SK-N-SH treated with all-trans-retinoic acid at 6 μM for 48 hours (cell line): ENCODE data around the gene USP6NL.

ENCODE experiments used
- ATAC-seq: fragments of 200-7000 bp; cut with Tn5 transposase; 3 replicates; pipeline ENCODE4 v1.9.1; 2020; ENCODE audit warnings: mild to moderate bottlenecking, moderate library complexity
- ARNTL ChIP-seq: fragments of 450-650 bp; formaldehyde crosslinking; IDR thresholded peaks from 2 replicates; pipeline ENCODE4 v1.5.0; 2020; ENCODE audit warnings: low read depth, mild to moderate bottlenecking, moderate library complexity, borderline replicate concordance
- CSDC2 ChIP-seq: fragments of 250-450 bp; sonication (Bioruptor Pico); IDR thresholded peaks from 2 replicates; pipeline ENCODE4 v1.5.0; 2020; ENCODE audit warnings: mild to moderate bottlenecking, moderate library complexity
- ESRRG ChIP-seq: fragments of 250-450 bp; sonication (Bioruptor Pico); IDR thresholded peaks from 2 replicates; pipeline ENCODE4 v1.6.1; 2021; ENCODE audit warnings: mild to moderate bottlenecking
- GLIS3 ChIP-seq: fragments of 250-450 bp; sonication (Bioruptor Pico); IDR thresholded peaks from 2 replicates; pipeline ENCODE4 v1.5.0; 2020; ENCODE audit warnings: mild to moderate bottlenecking, moderate library complexity
- ISL1 ChIP-seq: fragments of 250-450 bp; sonication (Bioruptor Pico); IDR thresholded peaks from 2 replicates; pipeline ENCODE4 v2.1.2; 2022; ENCODE audit warnings: mild to moderate bottlenecking, moderate library complexity
- OSR1 ChIP-seq: fragments of 250-450 bp; sonication (Bioruptor Pico); IDR thresholded peaks from 2 replicates; pipeline ENCODE4 v1.8.0; 2022; ENCODE audit warnings: moderate library complexity, mild to moderate bottlenecking, inconsistent platforms
- PPARA ChIP-seq: fragments of 250-450 bp; sonication (Bioruptor Pico); IDR thresholded peaks from 2 replicates; pipeline ENCODE4 v1.5.0; 2020; ENCODE audit warnings: mild to moderate bottlenecking, borderline replicate concordance
- RARB ChIP-seq: fragments of 250-450 bp; sonication (Bioruptor Pico); IDR thresholded peaks from 2 replicates; pipeline ENCODE4 v1.8.0; 2021; ENCODE audit warnings: mild to moderate bottlenecking, moderate library complexity
- SNAI2 ChIP-seq: fragments of 250-450 bp; sonication (Bioruptor Pico); IDR thresholded peaks from 2 replicates; pipeline ENCODE4 v1.5.0; 2020; ENCODE audit warnings: mild to moderate bottlenecking, moderate library complexity
- TCF4 ChIP-seq: fragments of 250-450 bp; sonication (Bioruptor Pico); IDR thresholded peaks from 2 replicates; pipeline ENCODE4 v1.8.0; 2021; ENCODE audit warnings: mild to moderate bottlenecking, moderate library complexity, borderline replicate concordance
- TOX ChIP-seq: fragments of 250-450 bp; sonication (Bioruptor Pico); IDR thresholded peaks from 2 replicates; pipeline ENCODE4 v1.8.0; 2021; ENCODE audit warnings: mild to moderate bottlenecking, moderate library complexity, borderline replicate concordance
- TSHZ2 ChIP-seq: fragments of 250-450 bp; sonication (Bioruptor Pico); IDR thresholded peaks from 2 replicates; pipeline ENCODE4 v1.5.0; 2020; ENCODE audit warnings: mild to moderate bottlenecking, moderate library complexity
- ZC3H10 ChIP-seq: fragments of 250-450 bp; sonication (Bioruptor Pico); IDR thresholded peaks from 2 replicates; pipeline ENCODE4 v1.5.1; 2021; ENCODE audit warnings: mild to moderate bottlenecking, moderate library complexity
- ZFP3 ChIP-seq: fragments of 250-450 bp; sonication (Bioruptor Pico); IDR thresholded peaks from 2 replicates; pipeline ENCODE4 v1.5.0; 2020; ENCODE audit warnings: mild to moderate bottlenecking, moderate library complexity
- ZFP30 ChIP-seq: fragments of 450-650 bp; formaldehyde crosslinking; IDR thresholded peaks from 2 replicates; pipeline ENCODE4 v1.5.0; 2022; ENCODE audit warnings: mild to moderate bottlenecking, moderate library complexity
- ZNF70 ChIP-seq: fragments of 450-650 bp; formaldehyde crosslinking; IDR thresholded peaks from 2 replicates; pipeline ENCODE4 v1.5.0; 2020; ENCODE audit warnings: mild to moderate bottlenecking, moderate library complexity
- TF ChIP-seq, protein P1 (sequence below): fragments of 250-450 bp; sonication (Bioruptor Pico); IDR thresholded peaks from 2 replicates; pipeline ENCODE4 v1.8.0; 2020; ENCODE audit warnings: mild to moderate bottlenecking, moderate library complexity, borderline replicate concordance
- TF ChIP-seq, protein P2 (sequence below): fragments of 250-450 bp; sonication (Bioruptor Pico); IDR thresholded peaks from 2 replicates; pipeline ENCODE4 v1.8.0; 2021; ENCODE audit warnings: low read depth, mild to moderate bottlenecking, moderate library complexity, borderline replicate concordance
- TF ChIP-seq, protein P3 (sequence below): fragments of 250-450 bp; sonication (Bioruptor Pico); IDR thresholded peaks from 2 replicates; pipeline ENCODE4 v1.5.1; 2021; ENCODE audit warnings: mild to moderate bottlenecking, moderate library complexity
- TF ChIP-seq, protein P4 (sequence below): fragments of 250-450 bp; sonication (Bioruptor Pico); IDR thresholded peaks from 2 replicates; pipeline ENCODE4 v1.5.1; 2020; ENCODE audit warnings: low read depth, mild to moderate bottlenecking, moderate library complexity

USP6NL gene

GRCh38 chr10:11579885-11580284 is 31.6 kb downstream of the USP6NL start:
- TF ChIP-seq TOX (CRISPR knock-in tag) (no peak), OSR1 (CRISPR knock-in tag) (no peak), ESRRG (CRISPR knock-in tag) (no peak), SNAI2 (no peak), TCF4 (no peak), PPARA (no peak), ZC3H10 (no peak), CSDC2 (CRISPR knock-in tag) (no peak), ZNF70 (CRISPR knock-in tag) (no peak), RARB (no peak), ZFP30 (CRISPR knock-in tag) (no peak), GLIS3 (CRISPR knock-in tag) (no peak), ISL1 (no peak)
- TF ChIP-seq, protein P1, sequence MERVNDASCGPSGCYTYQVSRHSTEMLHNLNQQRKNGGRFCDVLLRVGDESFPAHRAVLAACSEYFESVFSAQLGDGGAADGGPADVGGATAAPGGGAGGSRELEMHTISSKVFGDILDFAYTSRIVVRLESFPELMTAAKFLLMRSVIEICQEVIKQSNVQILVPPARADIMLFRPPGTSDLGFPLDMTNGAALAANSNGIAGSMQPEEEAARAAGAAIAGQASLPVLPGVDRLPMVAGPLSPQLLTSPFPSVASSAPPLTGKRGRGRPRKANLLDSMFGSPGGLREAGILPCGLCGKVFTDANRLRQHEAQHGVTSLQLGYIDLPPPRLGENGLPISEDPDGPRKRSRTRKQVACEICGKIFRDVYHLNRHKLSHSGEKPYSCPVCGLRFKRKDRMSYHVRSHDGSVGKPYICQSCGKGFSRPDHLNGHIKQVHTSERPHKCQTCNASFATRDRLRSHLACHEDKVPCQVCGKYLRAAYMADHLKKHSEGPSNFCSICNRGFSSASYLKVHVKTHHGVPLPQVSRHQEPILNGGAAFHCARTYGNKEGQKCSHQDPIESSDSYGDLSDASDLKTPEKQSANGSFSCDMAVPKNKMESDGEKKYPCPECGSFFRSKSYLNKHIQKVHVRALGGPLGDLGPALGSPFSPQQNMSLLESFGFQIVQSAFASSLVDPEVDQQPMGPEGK (CRISPR knock-in tag) = no peak
- TF ChIP-seq, protein P2, sequence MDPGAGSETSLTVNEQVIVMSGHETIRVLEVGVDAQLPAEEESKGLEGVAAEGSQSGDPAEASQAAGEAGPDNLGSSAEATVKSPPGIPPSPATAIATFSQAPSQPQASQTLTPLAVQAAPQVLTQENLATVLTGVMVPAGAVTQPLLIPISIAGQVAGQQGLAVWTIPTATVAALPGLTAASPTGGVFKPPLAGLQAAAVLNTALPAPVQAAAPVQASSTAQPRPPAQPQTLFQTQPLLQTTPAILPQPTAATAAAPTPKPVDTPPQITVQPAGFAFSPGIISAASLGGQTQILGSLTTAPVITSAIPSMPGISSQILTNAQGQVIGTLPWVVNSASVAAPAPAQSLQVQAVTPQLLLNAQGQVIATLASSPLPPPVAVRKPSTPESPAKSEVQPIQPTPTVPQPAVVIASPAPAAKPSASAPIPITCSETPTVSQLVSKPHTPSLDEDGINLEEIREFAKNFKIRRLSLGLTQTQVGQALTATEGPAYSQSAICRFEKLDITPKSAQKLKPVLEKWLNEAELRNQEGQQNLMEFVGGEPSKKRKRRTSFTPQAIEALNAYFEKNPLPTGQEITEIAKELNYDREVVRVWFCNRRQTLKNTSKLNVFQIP (CRISPR knock-in tag) = no peak
- TF ChIP-seq, protein P3, sequence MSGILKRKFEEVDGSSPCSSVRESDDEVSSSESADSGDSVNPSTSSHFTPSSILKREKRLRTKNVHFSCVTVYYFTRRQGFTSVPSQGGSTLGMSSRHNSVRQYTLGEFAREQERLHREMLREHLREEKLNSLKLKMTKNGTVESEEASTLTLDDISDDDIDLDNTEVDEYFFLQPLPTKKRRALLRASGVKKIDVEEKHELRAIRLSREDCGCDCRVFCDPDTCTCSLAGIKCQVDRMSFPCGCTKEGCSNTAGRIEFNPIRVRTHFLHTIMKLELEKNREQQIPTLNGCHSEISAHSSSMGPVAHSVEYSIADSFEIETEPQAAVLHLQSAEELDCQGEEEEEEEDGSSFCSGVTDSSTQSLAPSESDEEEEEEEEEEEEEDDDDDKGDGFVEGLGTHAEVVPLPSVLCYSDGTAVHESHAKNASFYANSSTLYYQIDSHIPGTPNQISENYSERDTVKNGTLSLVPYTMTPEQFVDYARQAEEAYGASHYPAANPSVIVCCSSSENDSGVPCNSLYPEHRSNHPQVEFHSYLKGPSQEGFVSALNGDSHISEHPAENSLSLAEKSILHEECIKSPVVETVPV (CRISPR knock-in tag) = no peak
- TF ChIP-seq, protein P4, sequence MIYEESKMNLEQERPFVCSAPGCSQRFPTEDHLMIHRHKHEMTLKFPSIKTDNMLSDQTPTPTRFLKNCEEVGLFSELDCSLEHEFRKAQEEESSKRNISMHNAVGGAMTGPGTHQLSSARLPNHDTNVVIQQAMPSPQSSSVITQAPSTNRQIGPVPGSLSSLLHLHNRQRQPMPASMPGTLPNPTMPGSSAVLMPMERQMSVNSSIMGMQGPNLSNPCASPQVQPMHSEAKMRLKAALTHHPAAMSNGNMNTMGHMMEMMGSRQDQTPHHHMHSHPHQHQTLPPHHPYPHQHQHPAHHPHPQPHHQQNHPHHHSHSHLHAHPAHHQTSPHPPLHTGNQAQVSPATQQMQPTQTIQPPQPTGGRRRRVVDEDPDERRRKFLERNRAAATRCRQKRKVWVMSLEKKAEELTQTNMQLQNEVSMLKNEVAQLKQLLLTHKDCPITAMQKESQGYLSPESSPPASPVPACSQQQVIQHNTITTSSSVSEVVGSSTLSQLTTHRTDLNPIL (CRISPR knock-in tag) = no peak
- no peak for ATAC-seq

DNA sequence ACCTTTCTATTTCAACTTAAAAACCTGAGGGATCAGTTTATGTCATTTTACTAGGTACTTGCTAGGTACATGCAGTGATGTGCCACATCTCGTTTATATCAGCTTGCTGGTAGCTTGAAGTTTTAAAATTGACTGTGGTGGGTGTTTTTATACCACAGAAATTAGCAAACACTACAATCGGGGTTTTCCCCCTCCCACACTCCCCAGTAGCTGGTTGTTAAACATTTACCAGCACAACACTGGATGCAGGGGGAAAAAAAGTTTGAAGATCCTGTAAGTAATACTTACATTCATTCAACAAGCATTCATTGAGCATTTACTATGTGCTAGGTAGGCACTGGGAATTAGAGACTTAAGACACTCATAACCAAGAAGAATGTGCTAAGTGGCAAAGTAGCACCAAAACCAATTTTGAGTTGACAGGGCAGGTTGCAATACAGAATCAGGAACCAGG is 32.6 kb downstream of the USP6NL start:
- TF ChIP-seq TCF4 (no peak), TSHZ2 (CRISPR knock-in tag) (no peak), ARNTL (CRISPR knock-in tag) (no peak), ZFP3 (CRISPR knock-in tag) (no peak)
- TF ChIP-seq, protein P3 (CRISPR knock-in tag) = no peak
- no peak for ATAC-seq

DNA sequence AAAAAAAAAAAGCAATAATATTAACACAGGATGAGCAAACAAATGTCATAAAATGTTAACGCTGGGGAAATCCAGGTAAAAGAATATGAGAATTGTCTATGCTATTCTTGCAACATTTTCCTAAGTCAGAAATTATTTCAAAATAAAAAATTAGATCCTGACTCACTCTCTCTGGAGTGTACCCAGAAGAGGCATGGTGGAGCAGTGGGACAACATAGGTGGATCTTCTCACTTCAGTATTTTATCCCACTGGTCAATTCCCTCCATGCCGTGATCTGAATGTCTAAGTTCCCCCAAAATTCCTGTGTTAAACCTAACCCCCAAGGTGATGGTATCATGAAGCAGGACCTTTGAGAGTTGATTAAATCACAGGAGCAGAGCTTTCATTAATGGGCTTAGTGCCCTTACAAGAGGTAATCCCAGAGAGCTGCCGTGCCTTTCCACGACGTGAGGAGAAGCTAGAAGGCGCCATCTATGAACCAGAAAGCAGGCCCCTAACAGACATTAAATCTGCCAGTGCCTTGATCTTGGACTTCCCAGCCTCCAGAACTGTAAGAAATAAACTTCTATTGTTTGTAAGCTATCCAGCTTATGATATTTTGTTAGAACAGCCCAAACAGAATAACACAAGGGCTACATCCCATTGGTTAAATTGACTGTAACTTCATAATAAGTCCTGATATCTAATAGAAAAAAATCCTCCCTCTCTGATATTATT is 35.2 kb downstream of the USP6NL start:
- ATAC-seq = no peak
- TF ChIP-seq RARB = no peak
